BJ (cell line): ENCODE results near the gene TCN2. TPM values are rescaled to one million over a fixed set of nuclear protein-coding genes. Genes with fewer than 3 reads are reported as not detected.
"Not testable (repeated sequence)": the region's sequence is repeated elsewhere in the genome, so short reads cannot be mapped to it uniquely, and the experiment has no call there.

Experiments
- CTCF ChIA-PET: fragments of 350-600 bp; formaldehyde crosslinking; extraction: SDS; loops from one replicate; lab custom pipeline; 2021; ENCODE audit warnings: antibody characterized with exemption, inconsistent platforms; lab: Yijun Ruan, JAX
- POLR2A ChIA-PET: fragments of 300-600 bp; sonication (Branson Sonifier 250); formaldehyde crosslinking; extraction: SDS; loops from one replicate; lab custom pipeline; 2021; ENCODE audit warnings: antibody characterized with exemption; lab: Charles Lee
- DNase-seq: peaks from one replicate; pipeline ENCODE4 v3.0.0-alpha.2; 2011; ENCODE audit warnings: low read depth
- H3K27me3 ChIP-seq: 2 replicates; pipeline ENCODE4 v1.6.0; 2011; ENCODE audit warnings: low read length; ENCODE audit not compliant: control insufficient read depth, insufficient read depth
- H3K36me3 ChIP-seq: 2 replicates; pipeline ENCODE4 v1.5.1; 2011; ENCODE audit warnings: low read length; ENCODE audit not compliant: control insufficient read depth, insufficient read depth
- H3K4me3 ChIP-seq: 2 replicates; pipeline ENCODE4 v1.5.1; 2011; ENCODE audit warnings: low read depth, mild to moderate bottlenecking, control low read depth, low read length
- CTCF ChIP-seq: IDR thresholded peaks from 2 replicates; pipeline ENCODE4 v1.5.1; 2011; ENCODE audit warnings: low read depth, mild to moderate bottlenecking, control low read depth, inconsistent platforms, low read length, moderate library complexity; ENCODE audit not compliant: insufficient read depth
- polyA plus RNA-seq: library from polyadenylated mRNA; depleted of rRNA; stranded (reverse); fragments of >200 nt; gene quantifications from 2 replicates; pipeline ENCODE4 v1.2.3, GENCODE V29; 2011

The TCN2 gene
- polyA plus RNA-seq, 1 experiment: 15.8 TPM

GRCh38 chr22:30584441-30584840, 22.5 kb upstream of the TCN2 start:
- TF ChIP-seq CTCF: no peak
- H3K36me3 ChIP-seq: peaks cover 78% of the 10 kb centered on the region
- H3K4me3 ChIP-seq: no peak overlapping the region
- CTCF ChIA-PET: no interaction called here
- DNase-seq: no peak
- POLR2A ChIA-PET: no interaction called here
- H3K27me3 ChIP-seq: no peaks in the 10 kb centered on the region

GRCh38 chr22:30586414-30586813, 20.6 kb upstream of the TCN2 start:
- CTCF ChIA-PET: no interaction called here
- POLR2A ChIA-PET: no interaction called here
- peaks cover 61% of the 10 kb centered on the region for H3K36me3 ChIP-seq

GRCh38 chr22:30591191-30591587, 15.8 kb upstream of the TCN2 start:
- DNase-seq: no peak
- peaks cover 23% of the 10 kb centered on the region for H3K36me3 ChIP-seq
- H3K4me3 ChIP-seq: peak overlapping the region; percentile 83
- ChIA-PET CTCF (interaction anchor here (2.8 kb wide), 1 partner anchor 15 kb away, joined by 11 read pairs; the partner anchor contains the start of gene TCN2), POLR2A (interaction anchor here (1.0 kb wide), 1 partner anchor 9 kb away, joined by 3 read pairs; no protein-coding TSS in a partner anchor)
- TF ChIP-seq CTCF: no peak
- peaks cover 7% of the 10 kb centered on the region for H3K27me3 ChIP-seq

More at GRCh38 chr22:30586414-30586813, 20.6 kb upstream of the TCN2 start:
- no peak for DNase-seq
- H3K4me3 ChIP-seq: no peak overlapping the region
- no peak for TF ChIP-seq CTCF
- no peaks in the 10 kb centered on the region for H3K27me3 ChIP-seq

- Histone ChIP-seq H3K4me3 (peak within 1 kb of the TSS; percentile 83), H3K27me3 (peaks cover 7% of the 10 kb centered on the region), H3K36me3 (peaks cover 18% of the 10 kb centered on the region)
- DNase-seq: peak; percentile 90
- ChIA-PET POLR2A (interaction anchor here (1.0 kb wide), 1 partner anchor 10 kb away, joined by 3 read pairs; no protein-coding TSS in a partner anchor), CTCF (interaction anchor here (1.0 to 2.8 kb wide), 2 partner anchors 9 to 15 kb away, joined by 3 to 11 read pairs; partner anchors contain the start of gene TCN2)
- TF ChIP-seq CTCF: no peak
Observed at GRCh38 chr22:30591588-30592359, 15.2 kb upstream of the TCN2 start, which contains the start of gene PES1. Gene PES1, minus strand, starts transcription at chr22:30591910. Its CDS starts 77 bp downstream, at chr22:30591833.

- POLR2A ChIA-PET: interaction anchor here (1.0 kb wide), 1 partner anchor 10 kb away, joined by 3 read pairs; no protein-coding TSS in a partner anchor
- H3K36me3 ChIP-seq: peaks cover 14% of the 10 kb centered on the region
- CTCF ChIA-PET: interaction anchor here (1.0 to 2.8 kb wide), 3 partner anchors 8 to 14 kb away, joined by 3 to 15 read pairs (median 11); partner anchors contain the start of gene TCN2
- H3K27me3 ChIP-seq, DNase-seq: not testable (repeated sequence)
- peak overlapping the region; percentile 32 for H3K4me3 ChIP-seq
Observed at GRCh38 chr22:30592360-30592713, 14.6 kb upstream of the TCN2 start.
